Heart left ventricle (tissue), 13 donors: ENCODE results near the gene BHLHE40.

Experiments
- CTCF ChIP-seq, 12 donors: fragments of 200-600 bp; sonication (generic) in 4 of 12; IDR thresholded peaks; one replicate each; pipeline versions ENCODE4 v1.5.0 to v1.8.0; 2018 to 2022; ENCODE audit warnings: antibody characterized with exemption in 12 of 12, mild to moderate bottlenecking in 5 of 12
- POLR2A ChIP-seq, 2 donors: fragments of 450-650 bp; IDR thresholded peaks; one replicate each; pipeline ENCODE4 v1.6.1; 2017; ENCODE audit warnings: antibody characterized with exemption in 2 of 2, mild to moderate bottlenecking in 2 of 2, moderate library complexity in 2 of 2
- donor health status: ischemic (EF 13 %, LVEDD 7.1; RV severe dilation, severe dysfunction).
- donor health status: DM: no; HTN: yes; CAD: no.
- donor health status: DM: no; HTN: no; CAD: no.
- donor health status: ischemic (EF 25% LVEDD 6.9; RV normal size, moderate dysfunction).
- donor health status: ischemic (EF 25% LVEDD 5.7; RV mildly dilated, moderate dysfunction).
- donor health status: ischemic (EF 35%, LVEDD 5.7; RV mildly dilated, moderate dysfunction).
- donor health status: nonischemic (EF 11% LVEDD 7.7; RV severe dilation, severe dysfunction).
- donor health status: DM: yes; HTN: yes; CAD: no.
- donor health status: PGD.
- donor health status: ischemic (EF 29% LVEDD 5.4; RV normal size, mild dysfunction).
- donor health status: nonischemic (EF 23%, LVEDD 6.1; RV moderate dilation, normal function).

- no peak for TF ChIP-seq POLR2A (IDR thresholded peaks at IDR 0.05)
- no peak for TF ChIP-seq CTCF (IDR thresholded peaks at IDR 0.05)
Observed at GRCh38 chr3:4994823-4995499, 15.7 kb downstream of the BHLHE40 start.
